ENCODE measurements around the gene SLC38A3. TPM values are rescaled to one million over a fixed set of nuclear protein-coding genes. Genes with fewer than 3 reads are reported as not detected.

Gene SLC38A3
- total RNA-seq, 1 donor from 2014 or later, result 43.5 TPM

GRCh38 chr3:50269977-50270413, 64.9 kb downstream of the SLC38A3 start:
- peaks cover 34% of the 10 kb centered on the region for H3K4me1 Mint-ChIP-seq (ENCODE audit: low read depth)
- H3K9me3 Mint-ChIP-seq (ENCODE audit: low read depth), result no peaks in the 10 kb centered on the region
- peaks cover 5% of the 10 kb centered on the region for H3K36me3 Mint-ChIP-seq (ENCODE audit: insufficient read depth)
- no peak overlapping the region for H3K27ac Mint-ChIP-seq
- DNase-seq (ENCODE audit: low spot score, unreplicated experiment), result no peak
- no peak for TF ChIP-seq CTCF (IDR thresholded peaks at IDR 0.05; ENCODE audit: unreplicated experiment)
- peaks cover 21% of the 10 kb centered on the region for H3K27me3 Mint-ChIP-seq
- no peak overlapping the region for H3K4me3 Mint-ChIP-seq (ENCODE audit: low read depth)

GRCh38 chr3:50270422-50271224, 65.6 kb downstream of the SLC38A3 start:
- Mint-ChIP-seq H3K4me3 (ENCODE audit: low read depth) (no peak overlapping the region), H3K27me3 (peaks cover 27% of the 10 kb centered on the region), H3K27ac (no peak overlapping the region), H3K9me3 (ENCODE audit: low read depth) (no peaks in the 10 kb centered on the region), H3K4me1 (ENCODE audit: low read depth) (peaks cover 34% of the 10 kb centered on the region), H3K36me3 (ENCODE audit: insufficient read depth) (peaks cover 5% of the 10 kb centered on the region)
- TF ChIP-seq CTCF (IDR thresholded peaks at IDR 0.05; ENCODE audit: unreplicated experiment), result no peak
- no peak for DNase-seq (ENCODE audit: low spot score, unreplicated experiment)

Small RNA genes lying within 50 kb of the gene (microRNA-seq; reads per million reads assigned to microRNA genes)
- not detected for gene MIR566 (ENCODE audit: borderline number of aligned reads, unreplicated experiment)
- gene MIR5787 (ENCODE audit: borderline number of aligned reads, unreplicated experiment), result not detected

Other genes starting within 250 kb of the SLC38A3 start
- gene RBM5, start 116.4 kb upstream of the SLC38A3 start, total RNA-seq, result 317 and 322 TPM in 2 replicates
- 23.6 and 26.5 TPM in 2 replicates for gene SEMA3F, start 49.9 kb upstream of the SLC38A3 start, total RNA-seq
- gene GNAT1, start 13.7 kb upstream of the SLC38A3 start, total RNA-seq, result 0.12 and 0.91 TPM in 2 replicates
- gene GNAI2, start 30.9 kb downstream of the SLC38A3 start, total RNA-seq, result 158 and 171 TPM in 2 replicates
- gene SEMA3B, start 63.9 kb downstream of the SLC38A3 start, total RNA-seq, result 24.6 and 27.6 TPM in 2 replicates
- not detected in 2 replicates for gene LSMEM2, start 73.8 kb downstream of the SLC38A3 start, total RNA-seq
- gene IFRD2, start 87.2 kb downstream of the SLC38A3 start, total RNA-seq, result 49.0 and 58.7 TPM in 2 replicates
- gene HYAL3, start 94.1 kb downstream of the SLC38A3 start, total RNA-seq, result 3.2 and 3.6 TPM in 2 replicates
- 7.5 and 9.4 TPM in 2 replicates for gene NAA80, start 94.1 kb downstream of the SLC38A3 start, total RNA-seq
- 3.1 and 4.1 TPM in 2 replicates for gene HYAL1, start 98.3 kb downstream of the SLC38A3 start, total RNA-seq
- gene HYAL2, start 117.5 kb downstream of the SLC38A3 start, total RNA-seq, result 74.3 and 77.9 TPM in 2 replicates
- 33.1 and 34.9 TPM in 2 replicates for gene TUSC2, start 123.0 kb downstream of the SLC38A3 start, total RNA-seq
- 11.7 and 13.9 TPM in 2 replicates for gene RASSF1, start 135.6 kb downstream of the SLC38A3 start, total RNA-seq
- 0.86 and 2.2 TPM in 2 replicates for gene ZMYND10, start 140.5 kb downstream of the SLC38A3 start, total RNA-seq
- 25.7 and 31.6 TPM in 2 replicates for gene NPRL2, start 145.5 kb downstream of the SLC38A3 start, total RNA-seq
- gene CYB561D2, start 145.6 kb downstream of the SLC38A3 start, total RNA-seq, result 18.7 and 19.2 TPM in 2 replicates
- gene TMEM115, start 154.2 kb downstream of the SLC38A3 start, total RNA-seq, result 32.7 and 33.0 TPM in 2 replicates